ENCODE measurements around the gene ZDHHC9. TPM values are rescaled to one million over a fixed set of nuclear protein-coding genes. Genes with fewer than 3 reads are reported as not detected.

The ZDHHC9 gene
- total RNA-seq, 1 donor from 2014 or later, result 28.1 TPM

GRCh38 chrX:129762448-129762847, 81.2 kb downstream of the ZDHHC9 start:
- no peak for DNase-seq

- no peak for DNase-seq
These were observed 82.1 kb downstream of the ZDHHC9 start for GRCh38 chrX:129761596-129761995.

GRCh38 chrX:129760981-129761380, 82.7 kb downstream of the ZDHHC9 start:
- DNase-seq, result no peak

- DNase-seq, result no peak
These were observed 83.5 kb downstream of the ZDHHC9 start for GRCh38 chrX:129760155-129760554.

- peak; percentile 4 for DNase-seq
These were observed 84.1 kb downstream of the ZDHHC9 start for GRCh38 chrX:129759576-129760061.

- DNase-seq, result no peak
These were observed 87.7 kb downstream of the ZDHHC9 start for GRCh38 chrX:129755779-129756650.

- no peak for DNase-seq
These were observed 89.3 kb downstream of the ZDHHC9 start for GRCh38 chrX:129754056-129755024.

Small RNA genes lying within 50 kb of the gene (small RNA-seq; reads per million reads assigned to genes)
- not detected for gene RF00017

Other genes starting within 250 kb of the ZDHHC9 start
- gene APLN, start 188.9 kb downstream of the ZDHHC9 start, total RNA-seq, result 2.7 TPM
- gene XPNPEP2, start 104.9 kb downstream of the ZDHHC9 start, total RNA-seq, result 0.31 TPM
- 0.62 TPM for gene SASH3, start 63.9 kb downstream of the ZDHHC9 start, total RNA-seq
- 11.7 TPM for gene UTP14A, start 62.3 kb upstream of the ZDHHC9 start, total RNA-seq
- 3.7 TPM for gene BCORL1, start 138.7 kb upstream of the ZDHHC9 start, total RNA-seq

Measured in occipital lobe (tissue), 3 donors.